Activated CD4-positive, alpha-beta T cell treated with anti-CD3 and anti-CD28 coated beads, Interleukin-2, amount 50 U/mL, for 24 hours (primary cell): Measurements from ENCODE around the gene GPATCH2.
"Not testable (repeated sequence)": the region's sequence is repeated elsewhere in the genome, so short reads cannot be mapped to it uniquely, and the experiment has no call there.

Experiments
- DNase-seq, 2 donors: peaks; one replicate each; pipeline ENCODE4 v3.0.0-alpha.2; 2020; ENCODE audit warnings: low read depth in 1 of 2, low spot score in 1 of 2

Gene GPATCH2

DNA sequence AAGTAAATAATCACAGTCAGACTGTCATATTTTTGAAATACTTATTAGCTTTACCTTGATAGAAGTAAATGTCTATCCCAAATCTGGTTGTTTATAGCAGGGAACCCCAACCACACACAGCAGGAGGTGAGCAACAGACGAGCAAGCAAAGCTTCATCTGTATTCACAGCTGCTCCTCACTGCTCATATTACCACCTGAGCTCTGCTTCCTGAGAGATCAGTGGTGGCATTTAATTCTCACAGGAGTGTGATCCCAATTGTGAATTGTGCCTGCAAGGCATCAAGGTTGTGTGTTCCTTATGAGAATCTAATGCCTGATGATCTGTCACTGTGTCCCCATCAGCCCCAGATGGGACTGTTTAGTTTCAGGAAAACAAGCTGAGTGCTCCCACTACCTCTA is 104.3 kb downstream of the GPATCH2 start:
- no peak for DNase-seq

DNA sequence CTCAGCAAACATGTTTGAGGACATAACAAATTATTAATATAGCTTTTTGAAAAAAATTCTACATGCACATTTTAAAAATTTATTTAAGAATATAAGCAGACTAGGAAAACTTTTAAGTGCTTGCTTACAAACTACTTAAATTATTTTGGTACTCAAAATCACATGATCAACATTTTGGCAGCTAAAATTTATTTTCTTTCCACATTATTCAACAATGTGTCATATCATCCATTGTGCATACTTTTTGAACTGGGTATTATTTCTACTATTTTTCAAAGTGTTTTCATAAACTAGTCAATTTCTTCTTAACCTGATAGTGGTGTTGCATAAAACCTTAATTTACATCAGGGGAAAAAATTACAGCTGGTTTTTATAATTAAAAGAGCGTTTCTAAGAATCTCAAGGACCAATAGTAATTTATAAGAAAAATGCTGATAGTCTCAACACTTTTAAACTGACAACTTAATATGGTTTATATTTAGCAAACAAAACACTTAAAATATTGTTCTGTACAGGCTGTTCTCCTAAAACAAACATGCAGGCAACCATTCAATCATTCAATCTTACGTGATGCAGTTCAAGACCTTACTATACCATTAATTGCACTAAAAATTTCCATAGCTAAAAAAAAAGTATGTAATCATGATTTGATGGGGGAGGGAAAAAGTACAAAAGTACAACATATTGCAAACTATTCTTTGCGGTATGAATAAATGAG is 105.0 kb downstream of the GPATCH2 start:
- DNase-seq: no peak

DNA sequence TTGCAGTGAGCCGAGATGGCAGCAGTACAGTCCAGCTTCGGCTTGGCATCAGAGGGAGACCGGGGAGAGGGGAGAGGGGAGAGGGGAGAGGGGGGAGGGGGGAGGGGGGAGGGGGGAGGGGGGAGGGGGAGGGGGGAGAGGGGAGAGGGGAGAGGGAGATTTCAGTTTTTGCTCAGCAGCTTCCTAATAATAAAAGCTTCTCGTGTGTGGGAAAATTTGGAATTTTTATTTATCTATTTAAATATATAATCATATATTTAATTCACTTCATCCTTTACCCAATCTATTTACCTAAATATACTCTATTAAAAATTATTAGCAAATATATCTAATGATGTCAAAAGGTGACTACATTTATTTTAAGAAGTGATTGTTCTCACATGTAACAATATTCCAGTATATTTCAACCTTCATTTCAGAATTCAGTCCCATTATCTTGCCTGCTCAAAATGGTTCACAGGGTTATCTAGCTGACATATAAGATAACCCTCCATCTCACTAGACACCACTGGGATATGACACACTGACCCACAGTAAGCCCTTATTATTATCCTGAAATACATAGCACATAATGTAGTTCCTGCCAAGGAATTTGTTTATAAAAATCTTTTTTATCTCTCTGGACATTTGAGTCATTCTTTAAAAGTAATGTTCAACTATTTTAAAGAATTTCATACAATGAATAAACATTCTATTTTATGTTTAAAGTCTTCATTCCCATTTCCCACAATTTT is 105.9 kb downstream of the GPATCH2 start:
- no peak for DNase-seq

DNA sequence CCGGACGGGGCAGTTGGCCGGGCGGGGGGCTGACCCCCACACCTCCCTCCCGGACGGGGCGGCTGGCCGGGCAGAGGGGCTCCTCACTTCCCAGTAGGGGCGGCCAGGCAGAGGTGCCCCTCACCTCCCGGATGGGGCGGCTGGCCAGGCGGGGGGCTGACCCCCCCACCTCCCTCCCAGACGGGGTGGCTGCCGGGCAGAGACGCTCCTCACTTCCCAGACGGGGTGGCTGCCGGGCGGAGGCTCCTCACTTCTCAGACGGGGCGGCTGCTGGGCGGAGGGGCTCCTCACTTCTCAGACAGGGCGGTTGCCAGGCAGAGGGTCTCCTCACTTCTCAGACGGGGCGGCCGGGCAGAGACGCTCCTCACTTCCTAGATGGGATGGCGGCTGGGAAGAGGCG is 107.0 kb downstream of the GPATCH2 start:
- DNase-seq: not testable (repeated sequence)

DNA sequence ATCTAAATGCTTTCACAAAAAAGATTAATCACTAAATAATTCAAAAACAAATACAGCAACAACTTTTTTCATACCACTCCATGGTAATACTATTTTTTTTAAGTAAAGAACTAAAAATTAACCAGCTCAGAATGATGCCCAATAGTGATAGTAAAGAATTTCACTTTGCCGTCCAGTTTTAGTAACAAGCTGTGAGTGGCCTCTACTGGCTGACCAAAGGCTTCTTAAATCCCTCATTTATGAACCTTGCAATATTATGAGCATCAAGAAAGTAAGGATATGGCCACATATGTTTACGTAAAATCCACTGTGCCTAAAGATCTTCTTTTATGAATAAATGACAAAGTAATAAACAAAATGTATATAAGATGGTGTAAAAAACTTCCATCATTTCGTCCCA is 108.6 kb downstream of the GPATCH2 start:
- DNase-seq: no peak

DNA sequence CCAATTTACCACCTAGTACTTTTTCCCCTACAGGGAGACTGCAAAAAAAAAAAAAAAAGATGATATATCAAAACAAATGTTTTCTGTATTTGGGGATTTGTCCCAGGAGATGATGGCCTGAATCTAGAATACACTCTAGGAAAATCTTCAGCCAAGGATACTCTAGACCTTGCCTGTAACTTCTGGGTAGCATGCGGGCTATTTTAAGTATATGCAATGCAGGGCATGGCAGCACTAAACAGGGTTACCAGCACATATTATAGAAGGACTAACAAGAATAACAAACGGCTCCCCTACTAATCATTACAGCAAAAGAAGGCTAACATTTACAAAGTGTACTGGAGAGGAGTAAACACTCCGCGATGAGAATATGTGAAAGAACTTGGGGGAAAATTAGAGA is 109.6 kb downstream of the GPATCH2 start:
- DNase-seq: no peak

DNA sequence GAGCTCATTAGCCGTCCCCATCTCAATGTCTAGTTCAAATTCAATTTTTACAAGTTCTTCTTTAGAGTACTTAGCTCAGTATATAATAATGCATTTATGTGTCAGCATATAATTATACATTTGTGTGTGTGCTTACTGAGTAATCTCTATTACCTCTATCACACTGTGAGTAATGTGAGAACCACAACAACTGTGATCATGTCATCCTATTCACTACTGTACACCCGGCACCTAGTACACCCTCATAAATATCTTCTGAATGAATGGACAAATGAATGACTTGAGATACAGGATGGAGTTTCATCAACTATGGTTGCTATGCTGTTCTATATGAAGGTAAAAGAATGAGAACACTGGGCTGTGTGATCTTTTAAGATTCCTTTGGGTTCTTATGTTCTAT is 124.0 kb downstream of the GPATCH2 start:
- no peak for DNase-seq

DNA sequence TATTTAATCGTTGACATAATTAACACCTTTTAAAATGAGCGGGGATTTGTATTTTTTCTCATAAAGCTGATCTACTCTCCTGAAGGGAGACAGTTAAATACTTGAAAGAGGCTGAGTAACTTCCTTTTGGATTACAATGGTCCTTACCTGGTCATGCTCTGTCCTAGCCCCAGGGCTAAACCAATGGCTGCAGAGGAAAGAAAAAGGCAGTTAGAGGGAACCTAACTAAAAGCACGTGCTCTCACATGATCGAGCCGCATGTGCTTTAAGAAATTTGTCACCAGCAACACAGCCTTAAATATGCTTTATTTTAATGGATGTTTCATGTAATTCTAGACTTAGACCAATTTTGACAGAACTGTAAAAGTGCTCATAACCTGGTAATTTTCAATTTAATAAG is 132.7 kb downstream of the GPATCH2 start:
- DNase-seq: no peak

DNA sequence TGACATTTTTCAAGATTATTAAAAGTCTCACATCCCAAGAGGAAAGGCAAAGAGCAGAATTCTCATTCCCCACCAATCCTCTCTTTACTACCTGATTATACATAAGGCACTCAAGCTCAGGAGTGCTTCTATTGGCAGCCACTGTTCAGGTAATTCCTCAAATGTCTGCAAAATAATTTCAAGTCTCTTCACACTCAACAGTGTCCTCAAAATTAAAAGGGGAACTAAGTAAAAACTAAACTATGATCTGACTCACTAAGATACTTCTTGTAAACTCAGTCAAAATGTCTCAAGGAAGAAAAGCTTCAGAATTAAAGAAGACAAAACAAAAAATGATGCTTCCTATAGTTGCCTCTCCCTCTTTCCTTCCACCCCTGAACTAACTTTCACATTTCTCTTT is 135.6 kb downstream of the GPATCH2 start:
- no peak for DNase-seq

DNA sequence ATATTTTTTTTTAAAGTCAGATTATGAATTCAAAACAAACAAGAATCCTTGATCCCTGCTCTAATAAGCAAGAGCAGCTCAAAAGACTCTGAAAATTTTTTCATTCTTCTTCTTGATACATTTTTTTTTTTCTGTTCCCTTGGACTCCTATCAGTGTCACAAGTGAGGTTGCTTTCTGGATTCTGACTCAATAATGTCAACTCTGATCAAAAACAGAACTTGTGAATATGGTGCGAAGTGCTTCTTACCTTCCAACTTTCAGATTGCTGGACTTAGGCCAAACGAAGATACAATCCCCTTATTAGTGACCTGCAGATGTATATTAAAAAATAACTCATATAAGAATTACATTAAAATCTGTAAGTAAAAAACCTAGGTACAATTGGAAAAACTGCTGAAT is 136.1 kb downstream of the GPATCH2 start:
- DNase-seq: no peak

DNA sequence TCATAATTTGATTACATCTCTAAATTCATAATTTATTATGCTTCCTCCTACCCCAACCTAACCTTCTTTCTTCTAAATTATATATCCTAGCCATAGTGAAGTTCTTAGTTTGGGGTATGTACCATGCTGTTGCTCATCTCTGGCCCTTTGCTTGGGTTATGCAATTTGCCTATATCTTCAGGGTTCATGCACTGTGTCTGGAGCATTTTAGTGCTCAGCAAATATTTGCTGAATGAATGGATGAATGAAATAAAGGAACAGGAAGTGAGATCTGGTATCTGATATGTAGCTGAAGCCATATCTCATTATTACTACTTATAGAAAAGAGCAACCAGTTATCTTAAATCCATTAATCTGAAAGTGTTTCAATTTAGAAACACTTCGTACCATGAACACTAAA is 137.6 kb downstream of the GPATCH2 start:
- DNase-seq: no peak

DNA sequence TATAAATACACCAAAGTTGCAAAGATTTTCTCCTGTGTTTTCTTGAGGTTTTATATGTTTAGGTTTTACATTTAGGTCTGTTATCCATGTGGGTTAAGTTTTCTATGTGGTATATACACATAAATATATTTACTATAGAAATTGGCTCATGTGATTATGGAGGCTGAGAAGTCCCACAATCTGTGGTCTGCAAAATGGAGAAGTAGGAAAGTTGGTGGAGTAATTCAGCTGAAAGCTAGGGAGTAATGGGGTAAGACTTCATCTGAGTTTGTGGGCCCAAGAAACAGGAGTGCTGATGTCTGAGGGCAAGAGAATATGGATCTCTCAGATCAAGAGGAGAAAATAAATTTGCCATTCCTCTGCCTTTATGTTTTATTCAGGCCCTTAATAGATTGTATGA is 146.0 kb downstream of the GPATCH2 start:
- DNase-seq: no peak

DNA sequence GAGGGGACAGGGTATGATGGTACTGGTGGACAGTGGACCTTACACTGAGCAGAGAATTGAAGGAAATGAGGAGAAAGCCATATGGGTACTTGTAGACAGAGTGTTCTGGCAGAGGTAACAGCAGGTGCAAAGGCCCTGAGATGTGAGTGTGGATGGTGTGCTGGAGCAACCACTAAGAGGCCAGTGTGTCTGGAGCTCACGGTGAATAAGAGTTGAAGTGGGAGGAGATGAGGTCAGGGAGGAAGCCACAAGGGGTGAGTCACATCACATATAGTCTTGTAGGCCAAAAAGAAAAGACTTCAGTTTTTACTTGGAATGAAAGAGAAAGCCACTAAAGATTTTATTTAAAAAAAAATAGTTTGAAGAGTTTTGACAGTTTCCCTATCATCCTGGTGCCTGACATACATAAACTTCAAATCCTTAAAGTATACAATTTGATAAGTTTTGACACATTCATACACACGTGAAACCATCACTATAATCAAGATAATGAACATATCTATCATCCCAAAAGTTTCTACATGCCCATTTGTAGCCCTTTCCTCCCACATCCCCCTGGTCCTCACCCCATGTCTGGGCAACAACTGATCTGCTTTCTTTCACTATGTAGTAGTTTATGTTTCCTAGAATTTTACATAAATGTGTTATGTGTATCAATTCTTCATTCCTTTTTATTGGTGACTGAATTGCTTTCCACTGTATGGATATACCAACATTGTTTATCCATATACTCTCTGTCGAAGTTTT is 148.4 kb downstream of the GPATCH2 start:
- peak in 1 of 2 donors; percentile 55 for DNase-seq

DNA sequence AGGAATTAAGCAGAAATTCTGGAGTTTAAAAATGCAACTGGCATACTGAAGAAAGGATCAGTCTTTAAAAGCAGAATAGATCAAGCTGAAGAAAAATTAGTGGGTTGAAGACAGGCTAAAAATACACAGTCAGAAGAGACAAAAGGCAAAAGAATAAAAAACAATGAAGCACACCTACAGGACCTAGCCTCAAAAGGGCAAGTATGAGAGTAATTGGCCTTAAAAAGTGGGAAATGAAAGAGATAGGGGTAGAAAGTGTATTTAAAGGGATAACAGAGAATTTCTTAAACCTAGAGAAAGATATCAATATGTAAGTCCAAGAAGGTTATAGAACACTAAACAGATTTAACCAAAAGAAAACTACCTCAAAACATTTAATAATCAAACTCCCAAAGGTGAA is 152.4 kb downstream of the GPATCH2 start:
- no peak for DNase-seq

DNA sequence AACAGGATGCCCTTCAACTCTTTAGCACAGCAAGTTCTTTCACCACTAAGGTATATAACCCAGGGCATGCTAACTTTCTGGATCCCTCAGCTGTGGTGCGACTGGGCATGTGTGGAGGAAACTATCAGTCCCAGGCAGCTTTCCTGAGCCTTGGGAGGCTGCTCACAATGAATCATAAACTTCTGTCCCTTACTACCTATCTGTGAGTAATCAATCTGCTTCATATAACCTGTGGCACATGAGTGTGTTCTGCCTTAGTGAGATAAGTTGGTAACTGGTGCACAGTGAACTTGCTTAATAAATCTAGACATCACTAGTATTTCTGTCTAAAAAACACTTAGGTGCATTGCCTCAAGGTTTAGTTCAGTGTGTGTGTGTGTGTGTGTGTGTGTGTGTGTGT is 158.0 kb downstream of the GPATCH2 start:
- no peak for DNase-seq

DNA sequence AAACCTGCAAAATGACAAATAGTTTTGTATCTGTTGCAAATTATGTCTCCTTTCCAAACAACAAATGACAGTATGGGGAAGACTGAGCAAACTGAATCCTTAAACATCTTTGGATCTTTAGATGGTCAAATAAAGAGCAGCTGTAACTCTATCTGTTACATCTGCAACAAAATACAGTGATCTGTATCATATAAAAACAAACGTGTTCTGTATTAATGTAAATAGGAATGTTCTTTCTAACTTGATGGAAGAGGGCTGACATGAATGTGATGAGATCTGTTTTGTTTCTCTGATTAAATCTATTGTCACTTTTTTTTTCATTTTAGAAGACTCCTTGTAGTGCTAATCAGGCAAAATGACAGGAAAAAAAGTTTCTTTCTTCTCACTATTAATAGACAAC is 159.5 kb downstream of the GPATCH2 start:
- no peak for DNase-seq

DNA sequence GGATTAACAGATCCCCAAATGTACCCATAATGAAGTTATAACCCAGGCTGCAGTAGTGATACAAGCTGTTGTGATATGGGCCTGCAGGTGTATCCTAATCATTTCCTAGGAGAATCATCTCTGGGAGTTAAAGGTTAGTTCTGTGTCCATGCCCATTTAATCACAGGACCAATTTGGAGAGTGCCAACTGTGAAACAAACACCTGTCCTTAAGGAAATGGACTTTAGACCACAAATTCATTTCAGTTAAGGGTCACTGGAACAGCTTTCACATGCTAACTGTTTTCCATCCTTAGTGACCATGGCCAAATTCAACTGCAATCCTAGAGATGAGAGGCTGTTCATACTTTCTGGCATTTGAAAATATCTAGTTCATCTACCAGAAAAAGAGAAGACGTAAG is 160.9 kb downstream of the GPATCH2 start:
- no peak for DNase-seq

DNA sequence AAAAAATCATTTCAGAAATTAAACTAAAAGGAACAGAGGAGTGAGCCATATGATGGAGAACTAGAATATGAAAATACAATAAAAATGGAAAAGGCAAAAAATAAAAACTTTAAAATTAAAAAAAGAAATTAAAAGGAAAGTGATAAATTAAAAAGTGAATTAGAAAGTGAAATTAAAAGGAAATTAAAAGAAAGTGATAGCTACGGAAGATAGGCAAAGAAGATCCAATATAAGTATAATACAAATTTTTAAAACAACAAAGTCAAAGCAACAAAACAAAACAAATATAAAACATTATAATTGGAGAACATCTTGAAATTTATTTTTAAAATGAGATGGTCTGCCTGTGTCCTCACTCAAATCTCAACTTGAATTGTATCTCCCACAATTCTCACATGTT is 165.8 kb downstream of the GPATCH2 start:
- DNase-seq: no peak

DNA sequence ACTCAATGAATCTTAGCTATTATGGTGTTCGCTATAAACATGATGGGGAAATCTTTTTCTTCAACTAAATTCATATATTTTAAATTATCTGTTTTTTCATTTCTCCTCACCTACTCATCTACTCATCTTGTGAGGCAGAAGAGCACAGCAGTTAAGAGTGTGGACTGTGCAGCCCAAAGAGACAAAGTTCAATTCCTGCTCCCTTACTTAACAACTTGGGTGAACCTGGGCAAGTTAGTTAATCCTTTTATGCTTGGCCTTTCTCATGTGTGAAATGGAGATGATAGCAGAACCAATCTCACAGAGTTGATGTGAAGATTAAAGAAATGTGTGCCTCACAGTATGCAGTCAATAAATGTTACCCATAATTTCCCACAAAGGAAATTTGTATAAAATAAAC is 168.2 kb downstream of the GPATCH2 start:
- no peak for DNase-seq

DNA sequence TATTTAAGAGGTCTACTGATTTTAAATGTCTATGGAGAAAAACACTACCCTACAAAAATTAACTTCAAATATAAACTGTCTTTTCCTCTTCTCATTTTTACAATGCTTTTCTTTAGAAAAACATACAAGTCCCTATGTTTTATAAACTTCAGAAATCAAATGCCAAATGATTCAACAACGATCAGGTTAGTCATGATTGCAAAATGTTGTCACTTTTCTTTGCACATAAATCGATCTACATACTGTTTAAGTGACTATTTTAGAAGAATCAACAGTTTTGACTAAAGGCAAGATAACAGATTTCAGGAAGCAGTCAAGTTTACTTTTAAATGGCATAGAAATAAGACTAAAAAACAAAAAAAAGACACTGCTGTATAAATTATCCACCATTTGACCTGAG is 168.7 kb downstream of the GPATCH2 start:
- DNase-seq: no peak

DNA sequence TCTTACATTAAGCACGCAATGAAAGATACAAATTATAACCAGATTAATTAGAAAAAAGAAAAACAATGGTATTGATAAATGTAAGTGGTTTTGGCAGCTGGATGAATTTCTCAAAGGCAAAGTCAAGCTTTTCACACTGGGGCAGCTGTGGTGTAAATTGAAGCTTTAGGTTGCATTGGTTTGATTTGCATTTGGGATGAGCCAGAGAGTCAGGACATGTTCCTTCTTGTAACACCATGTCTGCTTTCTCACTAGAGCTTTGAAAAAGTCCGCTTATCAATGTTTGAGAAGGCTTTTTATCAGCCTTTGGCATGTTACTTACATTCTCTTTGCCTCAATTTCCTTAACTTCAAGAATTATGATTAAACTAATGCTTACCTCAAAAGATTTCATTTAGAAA is 173.9 kb downstream of the GPATCH2 start:
- DNase-seq: no peak

DNA sequence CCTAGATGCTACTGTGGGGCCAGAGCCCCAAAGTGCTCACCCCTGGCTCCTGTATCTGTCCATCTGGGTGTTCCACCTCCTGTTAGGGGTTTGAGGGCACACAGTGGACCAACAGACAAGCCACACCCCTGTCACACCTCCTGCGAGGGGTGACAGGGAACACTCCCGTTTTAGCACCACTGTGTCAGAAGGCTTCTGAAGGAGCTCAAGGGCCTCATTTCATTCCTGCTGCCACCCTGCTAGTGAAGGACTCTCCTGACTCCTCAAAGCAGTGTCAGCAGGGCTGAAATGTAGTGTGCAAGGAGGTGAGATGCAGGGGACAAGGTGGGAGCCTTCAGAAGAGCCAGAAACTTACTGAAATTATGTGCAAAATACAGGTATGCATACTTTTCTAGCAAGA is 174.6 kb downstream of the GPATCH2 start:
- DNase-seq: no peak
